GM21825 (cell line): ENCODE results near the gene TYW1B.
A peak's percentile ranks its signal among the peaks of the same experiment; 100 is the strongest.
"Not testable (repeated sequence)": the region's sequence is repeated elsewhere in the genome, so short reads cannot be mapped to it uniquely, and the experiment has no call there.

Source experiments
- ATAC-seq: cut with Tn5 transposase; IDR thresholded peaks from one replicate; pipeline ENCODE4 v1.9.1; 2021; ENCODE audit warnings: mild to moderate bottlenecking, moderate library complexity; ENCODE audit not compliant: unreplicated experiment

TYW1B gene, protein sequence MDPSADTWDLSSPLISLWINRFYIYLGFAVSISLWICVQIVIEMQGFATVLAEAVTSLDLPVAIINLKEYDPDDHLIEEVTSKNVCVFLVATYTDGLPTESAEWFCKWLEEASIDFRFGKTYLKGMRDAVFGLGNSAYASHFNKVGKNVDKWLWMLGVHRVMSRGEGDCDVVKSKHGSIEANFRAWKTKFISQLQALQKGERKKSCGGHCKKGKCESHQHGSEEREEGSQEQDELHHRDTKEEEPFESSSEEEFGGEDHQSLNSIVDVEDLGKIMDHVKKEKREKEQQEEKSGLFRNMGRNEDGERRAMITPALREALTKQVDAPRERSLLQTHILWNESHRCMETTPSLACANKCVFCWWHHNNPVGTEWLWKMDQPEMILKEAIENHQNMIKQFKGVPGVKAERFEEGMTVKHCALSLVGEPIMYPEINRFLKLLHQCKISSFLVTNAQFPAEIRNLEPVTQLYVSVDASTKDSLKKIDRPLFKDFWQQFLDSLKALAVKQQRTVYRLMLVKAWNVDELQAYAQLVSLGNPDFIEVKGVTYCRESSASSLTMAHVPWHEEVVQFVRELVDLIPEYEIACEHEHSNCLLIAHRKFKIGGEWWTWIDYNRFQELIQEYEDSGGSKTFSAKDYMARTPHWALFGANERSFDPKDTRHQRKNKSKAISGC

DNA sequence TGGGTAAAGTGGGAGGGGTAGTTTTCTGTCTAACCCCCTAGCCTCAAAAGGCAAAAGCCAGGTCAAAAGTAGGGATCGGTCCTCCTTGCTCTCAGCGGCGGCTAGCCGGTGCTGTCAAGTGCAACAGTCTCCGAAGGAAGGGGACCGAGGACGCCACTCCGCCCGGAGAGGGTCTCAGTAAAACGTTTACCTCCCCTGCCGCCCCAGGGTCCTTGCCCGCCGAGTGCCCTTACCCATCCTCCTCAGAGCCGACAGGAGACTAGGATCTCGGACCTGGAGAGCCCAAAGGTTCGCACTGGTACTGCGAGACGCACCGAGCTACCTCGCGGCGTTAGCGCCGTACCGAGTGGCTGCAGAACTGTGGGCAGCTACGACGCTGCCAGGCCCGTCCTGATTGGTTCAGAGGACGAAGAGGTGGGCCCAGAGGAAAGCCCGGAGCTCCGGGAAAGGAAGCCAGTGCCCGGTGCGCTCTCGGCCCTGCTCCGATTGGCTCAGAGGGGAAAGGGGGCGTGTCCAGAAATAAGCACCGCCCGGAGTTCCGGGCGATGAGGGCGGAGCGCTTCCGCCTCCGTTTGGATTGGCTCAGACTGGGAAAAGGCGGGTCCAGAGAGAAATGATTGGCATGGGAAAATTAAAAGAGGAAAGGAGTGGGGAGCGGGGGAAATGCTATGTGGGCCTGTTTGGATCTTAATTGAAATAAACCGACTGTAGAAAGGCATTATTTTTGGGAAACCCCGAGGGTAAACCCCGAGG, at the start of gene TYW1B:
TYW1B (minus strand) TSS at position 362 of the 753 bp plus-strand sequence; CDS start at position 237, 125 bp downstream.
- peak; percentile 82 for ATAC-seq

DNA sequence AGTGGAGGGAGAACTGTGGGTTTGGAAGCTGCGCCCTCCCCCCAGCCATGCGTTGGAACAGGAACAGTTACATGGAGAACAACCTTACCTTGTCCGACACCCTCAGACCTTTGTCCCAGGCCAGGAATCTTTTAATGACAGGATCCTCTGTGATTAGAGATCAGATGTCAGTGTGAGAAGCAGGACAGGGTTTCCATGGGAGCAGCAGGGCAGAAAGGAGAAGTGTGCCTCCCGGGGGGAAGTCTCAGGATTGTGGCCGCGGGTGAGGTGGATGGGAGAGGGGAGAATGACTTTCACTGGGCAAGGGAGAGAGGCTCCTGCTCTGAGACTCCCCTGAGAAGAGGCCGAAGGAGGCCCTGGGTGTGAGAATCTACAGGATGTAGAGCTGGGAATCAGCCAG, 39.6 kb upstream of the TYW1B start:
- not testable (repeated sequence) for ATAC-seq

DNA sequence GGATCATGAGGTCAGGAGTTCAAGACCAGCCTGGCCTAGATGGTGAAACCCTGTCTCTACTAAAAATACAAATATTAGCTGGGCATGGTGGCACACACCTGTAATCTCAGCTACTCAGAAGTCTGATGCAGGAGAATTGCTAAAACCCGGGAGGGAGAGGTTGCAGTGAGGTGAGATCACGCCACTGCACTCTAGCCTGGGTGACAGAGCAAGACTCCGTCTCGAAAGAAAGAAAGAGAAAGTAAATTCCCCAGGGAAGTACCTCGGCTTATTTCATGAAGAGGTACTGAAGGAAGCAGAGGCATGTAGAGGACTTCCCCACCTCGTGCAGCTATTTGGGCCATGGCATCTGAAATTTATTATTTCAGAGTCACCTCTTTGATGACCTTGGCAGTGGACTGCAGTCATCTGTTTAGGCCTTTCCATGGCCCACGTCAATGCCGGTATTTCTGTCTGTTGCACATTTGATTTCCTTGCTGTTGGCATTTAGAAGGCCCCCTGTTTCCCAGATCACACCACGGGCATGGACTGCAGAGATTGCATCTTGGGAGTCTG, 30.9 kb upstream of the TYW1B start:
- not testable (repeated sequence) for ATAC-seq

DNA sequence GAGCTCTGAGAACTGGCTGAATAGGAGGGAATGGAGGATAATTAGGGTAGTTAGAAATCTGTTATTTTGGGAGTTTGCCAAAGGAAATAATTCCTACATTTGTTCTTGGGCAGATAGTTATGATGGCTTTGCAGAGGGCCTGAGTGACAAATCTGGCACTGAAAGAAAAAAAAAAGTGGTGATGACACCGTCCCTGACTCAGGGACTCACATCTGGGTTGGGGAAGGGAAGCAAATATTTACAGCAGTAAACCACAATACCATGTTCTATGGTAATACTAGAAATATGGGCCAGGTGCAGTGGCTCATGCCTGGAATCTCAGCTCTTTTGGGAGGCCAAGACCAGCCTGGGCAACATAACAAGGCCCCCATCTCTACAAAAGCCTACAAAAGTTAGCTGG, 29.9 kb upstream of the TYW1B start:
- ATAC-seq: not testable (repeated sequence)

DNA sequence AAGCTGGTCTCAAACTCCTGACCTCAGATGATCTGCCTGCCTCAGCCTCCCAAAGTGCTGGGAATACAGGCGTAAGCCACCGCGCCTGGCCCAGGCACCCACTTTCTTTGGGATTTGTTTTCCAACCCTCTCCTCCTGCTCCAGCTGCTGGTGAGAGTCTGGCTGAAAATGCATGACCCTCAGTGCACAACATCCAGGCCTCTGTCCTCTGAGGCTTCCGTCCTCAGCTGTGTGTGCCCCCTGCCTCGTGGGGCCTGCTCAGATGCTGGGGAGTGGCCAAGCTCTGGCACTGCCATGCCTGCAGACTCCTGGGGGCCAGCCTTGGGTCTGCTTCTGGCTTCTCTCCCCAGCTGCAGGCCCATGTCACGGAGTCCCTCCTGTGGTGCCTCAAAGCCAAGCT, 27.3 kb upstream of the TYW1B start:
- not testable (repeated sequence) for ATAC-seq

DNA sequence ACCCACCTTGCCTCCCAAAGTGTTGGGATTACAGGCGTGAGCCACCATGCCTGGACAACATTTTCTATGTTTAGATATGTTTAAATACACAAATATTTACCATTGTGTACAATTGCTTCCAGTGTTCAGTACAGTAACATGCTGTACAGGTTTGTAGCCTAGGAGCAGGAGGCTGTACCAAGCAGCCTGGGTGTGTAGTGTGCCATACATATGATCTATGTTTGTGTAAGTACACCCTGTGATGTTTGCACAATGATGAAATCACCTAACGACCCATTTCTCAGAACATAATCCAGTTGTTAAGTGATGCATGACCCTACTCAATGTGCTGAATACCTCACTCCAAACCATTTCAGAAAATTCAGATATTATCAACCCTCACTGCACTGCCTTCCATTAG, 24.9 kb upstream of the TYW1B start:
- not testable (repeated sequence) for ATAC-seq

DNA sequence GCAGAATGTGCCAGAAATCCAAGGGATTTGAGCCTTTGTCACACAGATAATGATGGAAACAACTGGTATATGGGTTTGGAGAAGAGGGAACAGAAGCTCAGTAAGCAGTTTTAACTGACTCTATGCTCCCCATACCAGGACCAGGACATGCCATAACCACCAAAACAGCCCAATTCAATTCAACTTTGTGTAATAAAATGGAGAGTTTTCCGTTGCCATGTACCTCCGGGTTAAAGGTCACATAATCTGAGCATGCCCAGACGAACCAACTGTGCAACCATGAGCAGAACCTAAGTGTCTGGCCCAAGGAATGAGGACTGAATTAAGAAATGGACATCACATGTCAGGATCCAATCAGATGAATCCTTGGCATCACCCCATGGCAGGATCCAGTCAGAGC, 22.7 kb upstream of the TYW1B start:
- not testable (repeated sequence) for ATAC-seq

DNA sequence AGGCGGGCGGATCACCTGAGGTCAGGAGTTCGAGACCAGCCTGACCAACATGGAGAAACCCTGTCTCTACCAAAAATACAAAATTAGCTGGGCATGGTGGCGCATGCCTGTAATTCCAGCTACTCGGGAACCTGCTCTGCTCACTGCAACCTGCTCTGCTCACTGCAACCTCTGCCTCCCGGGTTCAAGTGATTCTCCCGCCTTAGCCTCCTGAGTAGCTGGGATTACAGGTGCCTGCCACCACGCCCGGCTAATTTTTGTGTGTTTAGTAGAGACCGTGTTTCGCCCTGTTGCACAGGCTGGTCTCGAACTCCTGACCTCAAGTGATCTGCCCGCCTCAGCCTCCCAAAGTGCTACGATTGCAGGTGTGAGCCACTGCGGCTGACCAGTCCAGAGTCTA, 16.1 kb upstream of the TYW1B start:
- not testable (repeated sequence) for ATAC-seq

DNA sequence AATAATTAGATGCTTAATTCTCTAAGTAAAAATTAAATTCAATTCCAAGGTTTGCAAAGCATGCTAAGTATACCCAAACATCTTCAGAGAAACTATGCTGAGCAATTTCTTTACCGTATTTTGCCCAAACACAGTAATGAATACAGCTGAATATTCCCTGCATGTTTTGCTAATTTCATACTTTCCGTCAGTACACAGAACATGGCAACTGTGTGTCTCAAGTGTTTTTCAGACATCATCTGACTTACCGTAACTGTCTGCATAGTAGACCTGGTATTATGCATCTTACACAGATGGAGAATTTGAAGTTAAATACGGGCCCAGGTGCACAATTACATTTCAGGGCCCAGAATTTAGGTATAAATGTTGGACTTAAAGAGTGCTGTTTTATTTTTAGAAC, 15.2 kb upstream of the TYW1B start:
- ATAC-seq: not testable (repeated sequence)

DNA sequence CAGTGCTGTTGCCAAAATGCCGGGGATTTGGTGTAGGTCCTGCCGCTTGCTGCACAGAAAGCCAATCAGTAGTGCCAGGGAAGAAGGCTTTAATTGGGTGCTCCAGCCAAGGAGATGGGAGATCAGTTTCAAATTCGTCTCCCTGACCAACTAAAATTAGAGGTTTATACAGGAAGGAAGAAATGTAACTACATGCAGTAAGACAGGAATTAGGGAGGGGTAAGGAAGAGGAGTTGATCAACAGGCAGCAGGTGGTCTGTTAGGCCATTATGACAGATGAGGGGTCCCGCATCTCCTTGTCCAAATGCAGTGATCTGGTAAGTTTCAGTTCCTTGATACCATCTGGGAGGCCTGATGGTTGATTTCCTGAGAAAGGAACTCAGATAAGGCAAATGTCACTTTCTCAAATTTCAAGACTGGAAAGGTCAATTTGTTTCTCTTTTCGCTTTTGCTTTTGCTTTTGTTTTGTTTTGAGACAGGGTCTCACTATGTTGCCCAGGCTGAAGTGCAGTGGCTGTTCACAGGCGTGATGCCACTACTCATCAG, 13.0 kb upstream of the TYW1B start:
- not testable (repeated sequence) for ATAC-seq

DNA sequence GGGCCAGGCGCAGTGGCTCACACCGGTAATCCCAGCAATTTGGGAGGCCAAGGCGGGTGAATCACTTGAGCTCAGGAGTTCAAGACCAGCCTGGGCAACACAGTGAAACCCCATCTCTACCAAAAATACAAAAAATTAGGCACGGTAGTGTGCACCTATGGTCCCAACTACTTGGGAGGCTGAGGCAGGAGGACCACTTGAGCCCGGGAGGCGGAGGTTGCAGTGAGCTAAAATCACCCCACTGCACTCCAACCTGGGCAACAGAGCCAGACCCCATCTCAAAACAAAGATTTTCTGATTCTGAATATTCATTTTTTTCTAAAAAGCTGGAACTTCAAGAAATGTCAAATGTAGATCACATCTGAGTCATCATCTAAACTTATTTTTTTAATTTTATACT, 10.3 kb upstream of the TYW1B start:
- ATAC-seq: not testable (repeated sequence)

DNA sequence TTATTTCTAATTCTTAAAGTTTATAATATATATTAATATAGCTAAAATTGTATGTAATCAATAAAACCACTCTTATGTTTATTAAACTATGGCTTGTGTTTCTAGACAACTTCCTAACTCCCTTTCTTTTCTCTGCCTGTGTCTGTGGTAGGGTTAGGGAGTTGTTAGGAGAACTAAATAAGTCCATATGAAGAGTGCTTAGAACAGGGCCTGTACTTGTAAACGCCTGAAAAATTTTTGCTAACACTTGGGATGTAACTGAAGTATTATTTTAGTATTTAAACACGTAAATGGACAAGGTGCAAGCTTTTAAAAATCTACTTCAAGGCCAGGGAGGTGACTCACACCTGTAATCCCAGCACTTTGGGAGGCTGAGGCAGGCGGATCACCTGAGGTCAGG, 9.3 kb upstream of the TYW1B start:
- not testable (repeated sequence) for ATAC-seq

DNA sequence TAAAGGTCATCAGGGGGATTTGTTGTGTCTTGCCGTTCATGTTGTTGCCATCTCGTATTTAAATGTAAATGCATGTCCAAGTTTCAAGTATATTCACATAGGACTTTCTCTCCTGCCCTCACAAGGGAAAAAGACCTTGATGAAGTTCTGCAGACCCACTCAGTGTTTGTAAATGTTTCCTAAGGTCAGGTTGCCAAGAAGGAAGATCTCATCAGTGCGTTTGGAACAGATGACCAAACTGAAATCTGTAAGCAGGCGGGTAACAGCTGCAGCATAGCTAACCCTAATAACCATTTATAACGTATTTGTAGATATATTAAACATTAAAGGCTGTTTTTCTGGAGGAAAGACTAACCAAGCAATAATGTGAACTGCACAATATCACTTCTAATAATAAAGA, 2.6 kb upstream of the TYW1B start:
- ATAC-seq: not testable (repeated sequence)

DNA sequence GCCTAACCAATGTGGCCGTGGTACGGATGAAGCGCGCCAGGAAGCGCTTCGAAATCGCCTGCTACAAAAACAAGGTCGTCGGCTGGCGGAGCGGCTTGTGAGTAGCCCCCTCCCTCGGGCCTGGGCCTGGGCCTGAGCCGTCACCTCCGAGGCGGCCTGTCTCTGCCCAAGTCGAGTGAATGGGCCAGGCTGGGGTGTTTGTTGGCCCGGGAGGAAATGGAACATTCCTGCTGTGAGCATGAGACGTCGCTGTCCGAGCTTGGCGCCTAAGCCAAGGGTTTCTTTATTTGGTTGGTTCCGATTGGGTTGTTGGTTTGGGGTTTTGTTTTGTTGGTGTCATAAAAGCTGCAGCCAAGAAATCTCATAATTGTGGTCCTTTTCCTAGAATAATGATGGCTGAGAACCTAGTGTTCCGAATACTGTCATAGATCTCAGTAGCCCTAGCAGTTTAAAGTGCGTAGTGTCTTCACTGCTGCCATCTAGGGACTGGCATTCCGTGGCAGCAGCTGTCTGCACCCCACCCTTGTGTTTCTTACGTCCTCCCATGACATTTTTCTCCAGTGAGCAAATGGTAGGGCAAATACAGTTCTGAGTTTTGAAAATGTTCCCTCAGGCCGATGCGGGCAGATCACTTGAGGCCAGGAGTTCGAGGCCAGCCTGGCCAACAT, 1.8 kb upstream of the TYW1B start:
- ATAC-seq: peak; percentile 30

DNA sequence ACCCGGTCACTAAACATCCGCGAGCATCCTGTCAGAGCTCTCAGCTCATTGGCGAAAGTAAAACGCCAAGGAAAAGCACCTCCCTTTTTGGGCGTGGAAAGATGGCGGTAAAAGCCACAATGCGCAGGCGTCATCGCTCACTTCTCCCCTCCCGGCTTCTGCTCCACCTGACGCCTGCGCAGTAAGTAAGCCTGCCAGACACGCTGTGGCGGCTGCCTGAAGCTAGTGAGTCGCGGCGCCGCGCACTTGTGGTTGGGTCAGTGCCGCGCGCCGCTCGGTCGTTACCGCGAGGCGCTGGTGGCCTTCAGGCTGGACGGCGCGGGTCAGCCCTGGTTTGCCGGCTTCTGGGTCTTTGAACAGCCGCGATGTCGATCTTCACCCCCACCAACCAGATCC, 1.3 kb upstream of the TYW1B start:
- ATAC-seq: peak; percentile 54

DNA sequence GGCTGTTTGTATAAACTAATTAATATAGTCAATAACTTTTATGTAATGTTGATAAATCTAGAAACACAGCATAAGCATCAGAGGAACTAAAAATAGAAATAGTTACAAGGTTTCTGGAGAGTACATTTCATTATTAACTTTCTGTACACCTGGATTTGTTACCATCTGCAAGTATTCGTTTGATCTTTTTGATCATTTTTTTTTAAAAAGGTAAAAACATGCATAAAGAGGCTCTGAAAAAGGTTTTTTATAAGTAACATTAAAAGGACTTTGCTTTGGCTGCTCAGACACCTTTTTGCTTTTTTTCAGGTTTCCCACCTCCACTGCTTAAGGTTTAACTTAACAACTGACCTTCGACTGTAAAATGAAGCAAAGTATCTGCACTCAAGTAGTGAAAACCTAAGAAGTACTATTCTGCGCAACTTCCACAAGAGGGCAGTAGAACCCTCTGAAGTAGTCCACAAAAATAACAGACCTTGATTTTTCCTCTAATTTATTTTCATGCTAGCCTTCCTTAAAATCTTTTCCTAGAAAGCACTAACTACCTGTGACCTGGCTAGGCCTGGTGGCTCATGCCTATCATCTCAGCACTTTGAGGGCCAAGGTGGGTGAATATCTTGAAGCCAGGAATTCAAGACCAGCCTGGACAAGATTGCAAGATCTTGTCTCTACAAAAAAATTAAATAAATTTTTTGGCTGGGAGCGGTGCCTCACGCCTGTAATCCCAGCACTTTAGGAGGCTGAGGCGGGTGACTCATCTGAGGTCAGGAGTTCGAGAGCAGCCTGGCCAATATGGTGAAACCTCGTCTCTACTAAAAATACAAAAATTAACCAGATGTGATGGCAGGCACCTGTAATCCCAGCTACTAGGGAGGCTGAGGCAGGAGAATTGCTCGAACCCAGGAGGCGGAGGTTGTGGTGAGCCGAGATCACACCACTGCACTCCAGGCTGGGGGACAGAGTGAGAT, 4.0 kb downstream of the TYW1B start:
- ATAC-seq: not testable (repeated sequence)

DNA sequence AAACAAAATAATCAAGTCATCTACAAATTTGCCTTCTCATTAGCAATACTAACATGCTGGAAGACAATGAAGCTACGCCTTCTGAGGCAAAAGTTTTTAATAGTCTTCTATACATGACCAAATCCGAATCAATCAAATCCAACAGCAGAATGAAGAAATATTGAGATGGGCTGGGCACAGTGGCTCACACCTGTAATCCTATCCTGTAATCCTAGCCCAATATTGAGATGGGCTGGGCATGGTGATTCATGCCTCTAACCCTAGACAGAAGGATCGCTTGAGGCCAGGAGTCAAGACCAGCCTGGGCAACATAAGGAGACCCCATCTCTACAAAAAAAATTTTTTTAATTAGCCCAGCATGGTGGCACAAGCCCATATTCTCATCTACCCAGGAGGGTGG, 5.5 kb downstream of the TYW1B start:
- ATAC-seq: not testable (repeated sequence)

DNA sequence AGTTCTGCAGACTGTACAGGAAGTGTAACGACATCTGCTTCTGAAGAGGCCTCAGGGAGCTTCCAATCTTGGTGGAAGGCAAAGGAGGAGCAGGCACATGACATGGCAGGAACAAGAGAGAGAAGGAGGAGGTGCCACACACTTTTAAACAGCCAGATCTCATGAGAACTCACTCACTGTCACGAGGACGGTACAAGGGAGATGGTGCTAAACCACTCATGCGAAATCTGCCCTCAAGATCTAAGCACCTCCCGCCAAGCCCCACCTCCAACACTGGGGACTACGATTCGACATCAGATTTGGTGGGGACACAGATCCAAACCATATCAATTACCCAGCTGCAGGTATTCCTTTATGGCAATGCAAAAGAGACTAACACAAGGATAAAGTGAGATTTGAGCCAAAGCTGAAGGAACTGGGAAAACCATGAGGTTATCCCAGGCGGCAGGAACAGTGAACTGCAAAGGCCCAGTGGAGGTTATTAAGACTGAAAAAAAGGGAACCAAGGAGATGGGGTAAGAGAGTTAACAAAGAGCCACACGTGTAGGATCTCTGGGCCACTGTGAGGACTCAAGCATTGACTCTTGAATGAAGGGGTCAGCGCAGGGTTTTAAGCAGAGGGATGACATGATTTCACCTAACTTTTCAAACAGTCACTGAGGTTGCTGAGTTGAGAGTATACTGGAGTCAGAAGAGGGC, 9.2 kb downstream of the TYW1B start:
- ATAC-seq: not testable (repeated sequence)

DNA sequence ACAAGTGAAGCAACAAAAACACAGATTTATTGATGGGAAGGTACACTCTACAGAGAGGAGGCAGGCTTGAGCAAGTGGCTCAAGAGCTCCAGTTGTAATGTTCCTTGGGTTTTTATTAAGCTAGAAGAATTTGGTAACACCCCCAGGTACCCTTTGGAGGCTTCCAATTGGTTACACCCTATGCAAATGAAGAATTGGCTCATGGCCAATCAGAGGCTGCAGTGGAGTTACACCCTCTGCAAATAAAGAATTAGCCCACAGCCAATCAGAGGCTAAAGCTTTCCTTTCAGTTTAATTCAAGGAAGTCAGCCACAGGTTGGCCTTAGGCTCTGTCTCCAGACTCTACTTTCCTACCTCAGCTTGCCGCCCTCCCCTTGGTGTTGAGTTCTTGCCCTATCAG, 10.3 kb downstream of the TYW1B start:
- ATAC-seq: not testable (repeated sequence)
